HG02943 (cell line): ENCODE data around the gene C2CD3.

Experiments used
- ATAC-seq: cut with Tn5 transposase; IDR thresholded peaks from one replicate; pipeline ENCODE4 v1.9.1; 2021; ENCODE audit warnings: mild to moderate bottlenecking, low read depth, moderate library complexity; ENCODE audit not compliant: unreplicated experiment

Gene C2CD3

DNA sequence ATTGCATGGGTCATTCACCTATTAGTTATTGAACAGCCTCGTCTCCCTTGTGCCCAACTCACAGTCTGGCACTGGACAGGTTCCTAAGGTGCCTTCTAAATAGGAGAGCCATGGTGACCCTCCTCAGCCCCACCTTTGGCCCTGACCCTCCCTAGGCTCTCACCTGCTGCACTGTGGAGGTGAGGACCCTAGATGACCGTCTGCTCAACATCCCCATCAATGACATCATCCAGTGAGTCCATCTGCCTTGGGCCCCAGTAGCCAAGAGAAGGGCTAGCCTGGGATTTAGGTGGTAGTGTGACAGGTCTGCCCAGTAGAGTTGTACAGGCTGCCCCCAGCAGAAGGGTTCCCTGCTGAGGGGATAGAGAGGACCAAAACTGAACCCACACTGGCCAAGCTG, 201.7 kb downstream of the C2CD3 start:
- ATAC-seq: no peak

GRCh38 chr11:73968356-73968966, 202.3 kb downstream of the C2CD3 start:
- no peak for ATAC-seq

GRCh38 chr11:73965764-73966121, 205.1 kb downstream of the C2CD3 start:
- ATAC-seq: no peak

DNA sequence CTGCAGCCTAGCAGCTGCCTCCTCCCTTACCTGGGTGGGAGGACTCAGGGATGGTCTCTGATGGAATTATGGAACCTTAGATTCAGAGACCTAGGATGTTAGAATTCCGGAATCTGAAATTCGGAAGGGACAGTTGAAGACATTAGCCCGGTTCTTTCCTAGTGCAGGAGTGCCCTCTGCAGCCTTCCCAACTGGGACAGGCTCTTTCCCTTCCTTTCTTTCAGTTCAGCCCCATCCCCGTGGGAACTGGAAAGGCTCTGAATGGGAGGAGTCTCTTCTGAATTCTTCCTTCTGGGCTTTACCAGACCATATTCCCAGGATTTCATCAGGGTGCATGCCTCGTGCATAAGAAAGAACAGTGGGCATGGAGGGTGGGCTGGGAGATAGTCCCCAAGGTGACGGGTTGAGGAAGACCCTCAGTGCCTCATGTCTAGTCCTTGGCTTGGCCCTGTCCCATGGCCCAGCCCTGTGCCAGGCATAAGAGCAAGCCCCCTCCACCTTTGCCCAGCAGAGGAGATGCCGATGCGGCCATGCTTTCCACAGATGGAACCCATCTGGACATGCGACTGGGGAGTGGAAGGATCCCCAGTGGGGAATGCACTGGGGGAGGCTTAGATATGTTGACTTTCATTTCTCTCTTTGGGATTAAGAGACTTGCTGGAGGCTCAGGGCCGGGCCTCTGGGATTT, 205.6 kb downstream of the C2CD3 start:
- ATAC-seq: no peak

GRCh38 chr11:73963861-73964260, 206.9 kb downstream of the C2CD3 start:
- no peak for ATAC-seq
